ENCODE data around the gene GLIS1. TPM values are rescaled to one million over a fixed set of nuclear protein-coding genes. Genes with fewer than 3 reads are reported as not detected.
A peak's percentile ranks its signal among the peaks of the same experiment; 100 is the strongest.

Gene GLIS1
- total and polyA plus RNA-seq, 10 of the 15 experiments (the other 5 are each of a cell fraction or from before 2014, with no cell fraction given): not detected

DNA sequence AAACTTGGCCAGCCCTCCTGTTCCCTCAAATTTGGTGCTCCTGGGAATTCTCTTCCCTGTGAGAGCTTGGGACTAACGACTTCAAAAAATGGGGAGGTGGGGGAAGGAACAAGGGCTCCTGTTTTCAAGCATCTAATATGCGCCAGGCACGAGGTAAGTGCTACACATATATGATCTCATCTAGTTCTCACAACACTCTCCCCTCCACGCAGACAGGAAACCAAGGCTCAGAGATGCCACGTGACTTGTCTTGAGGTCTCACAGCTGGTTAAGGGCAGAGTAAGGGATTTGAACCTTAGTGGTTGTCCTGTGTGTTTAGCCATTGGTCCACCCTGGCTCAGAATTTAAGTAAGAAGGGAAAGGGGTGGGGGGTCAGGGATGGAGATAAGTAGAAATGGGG, 153.8 kb downstream of the GLIS1 start:
- in situ Hi-C loops (cut with MboI) (no loop called here), intact Hi-C loops (cut with micrococcal nuclease; ENCODE audit: unreplicated experiment) (no loop called here)
- peak; percentile 60 for TF ChIP-seq ATF7 (IDR thresholded peaks at IDR 0.05; ENCODE audit: low read depth)
- no peak for TF ChIP-seq POLR2AphosphoS5 (IDR thresholded peaks at IDR 0.05; ENCODE audit: low read length)
- peak; percentile 33 to 42; a peak in 2 of 4 replicates for TF ChIP-seq BHLHE40 (IDR thresholded peaks at IDR 0.05; ENCODE audit: borderline replicate concordance in 1 of 2, low read depth in 2 of 2, low read length in 1 of 2)
- TF ChIP-seq, protein P1, sequence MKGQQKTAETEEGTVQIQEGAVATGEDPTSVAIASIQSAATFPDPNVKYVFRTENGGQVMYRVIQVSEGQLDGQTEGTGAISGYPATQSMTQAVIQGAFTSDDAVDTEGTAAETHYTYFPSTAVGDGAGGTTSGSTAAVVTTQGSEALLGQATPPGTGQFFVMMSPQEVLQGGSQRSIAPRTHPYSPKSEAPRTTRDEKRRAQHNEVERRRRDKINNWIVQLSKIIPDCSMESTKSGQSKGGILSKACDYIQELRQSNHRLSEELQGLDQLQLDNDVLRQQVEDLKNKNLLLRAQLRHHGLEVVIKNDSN (IDR thresholded peaks at IDR 0.05; ENCODE audit: borderline replicate concordance, extremely low read length, insufficient read depth, low read depth, low read length): peak; percentile 64
- peak; percentile 70 for TF ChIP-seq RAD51 (IDR thresholded peaks at IDR 0.05)
- TF ChIP-seq TCF12 (IDR thresholded peaks at IDR 0.05; ENCODE audit: low read depth, low read length): 0 out of 2 replicates have a peak, but pooled peaks have one; percentile 29
- no peak for TF ChIP-seq ZNF217 (IDR thresholded peaks at IDR 0.05)
- ChIA-PET SMC1A (ENCODE audit: uncharacterized antibody, unreplicated experiment) (no interaction called here), POLR2A (no interaction called here), CTCF (no interaction called here), RAD21 (ENCODE audit: unreplicated experiment) (no interaction called here)
- Histone ChIP-seq H3K9me3 (replicated peaks; ENCODE audit: control insufficient read depth, insufficient read depth, low read length) (no peaks in the 10 kb centered on the region), H3K36me3 (ENCODE audit: control insufficient read depth in 2 of 2, insufficient read depth in 2 of 2, low read length in 1 of 2) (no peaks in the 10 kb centered on the region), H3K27ac (ENCODE audit: control insufficient read depth, insufficient read depth) (no peak overlapping the region), H3K9ac (ENCODE audit: control insufficient read depth, insufficient read depth, low read length) (no peak overlapping the region), H2AFZ (ENCODE audit: control insufficient read depth, low read depth, low read length) (no peak overlapping the region), H4K20me1 (ENCODE audit: control insufficient read depth, insufficient read depth) (no peaks in the 10 kb centered on the region), H3K4me1 (ENCODE audit: control insufficient read depth, insufficient read depth, low read length) (no peaks in the 10 kb centered on the region), H3K4me3 (no peak overlapping the region), H3K79me2 (ENCODE audit: control insufficient read depth, insufficient read depth, low read length) (no peaks in the 10 kb centered on the region), H3K4me2 (ENCODE audit: control insufficient read depth, insufficient read depth) (no peak overlapping the region), H3K27me3 (replicated peaks in 1 of 2; ENCODE audit: control insufficient read depth in 2 of 2, insufficient read depth in 2 of 2, low read length in 1 of 2) (peaks cover 0 to 3% of the 10 kb centered on the region in 2 experiments; a peak in 2 of 4 replicates)
- BruUV-seq (replicated peaks): no TSS peak
- 4% methylated on average over 5 of the region's 5 CpGs for WGBS (ENCODE audit: insufficient coverage, insufficient replicate concordance, low lambda C conversion rate, missing lambda C conversion rate)
- peak; percentile 58; the same call in 2 of the 3 replicates for ATAC-seq
- FAIRE-seq: no peak
- DNase-seq (ENCODE audit: low read depth, low spot score): peak; percentile 3

DNA sequence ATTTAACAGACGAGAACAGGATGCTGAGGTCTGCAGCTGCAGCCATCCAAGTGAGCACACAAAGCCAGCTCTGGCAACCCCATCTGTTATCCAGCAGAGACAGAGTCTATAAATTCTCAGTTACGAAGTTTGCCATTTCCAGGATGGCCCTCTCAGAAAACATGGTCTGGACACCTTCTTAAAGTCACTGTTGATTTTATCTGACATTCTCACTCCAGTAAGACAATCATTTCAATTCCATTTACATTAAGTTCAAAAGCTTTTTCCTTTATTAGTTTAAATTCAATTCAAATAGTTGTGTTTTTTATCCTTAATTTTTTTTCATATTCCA, 154.2 kb downstream of the GLIS1 start:
- no peak overlapping the region for H3K4me3 ChIP-seq
- ChIA-PET RAD21 (ENCODE audit: unreplicated experiment) (no interaction called here), SMC1A (ENCODE audit: uncharacterized antibody, unreplicated experiment) (no interaction called here), POLR2A (no interaction called here), CTCF (no interaction called here)
- no peak overlapping the region for H3K27ac ChIP-seq (ENCODE audit: control insufficient read depth, insufficient read depth)
- H4K20me1 ChIP-seq (ENCODE audit: control insufficient read depth, insufficient read depth): no peaks in the 10 kb centered on the region
- intact Hi-C loops (cut with micrococcal nuclease; ENCODE audit: unreplicated experiment) (no loop called here), in situ Hi-C loops (cut with MboI) (no loop called here)
- no peaks in the 10 kb centered on the region for H3K36me3 ChIP-seq (ENCODE audit: control insufficient read depth in 2 of 2, insufficient read depth in 2 of 2, low read length in 1 of 2)
- H3K4me1 ChIP-seq (ENCODE audit: control insufficient read depth, insufficient read depth, low read length): no peaks in the 10 kb centered on the region
- no TSS peak for BruUV-seq (replicated peaks)
- H2AFZ ChIP-seq (ENCODE audit: control insufficient read depth, low read depth, low read length): no peak overlapping the region
- H3K27me3 ChIP-seq (replicated peaks in 1 of 2; ENCODE audit: control insufficient read depth in 2 of 2, insufficient read depth in 2 of 2, low read length in 1 of 2): peaks cover 0 to 3% of the 10 kb centered on the region in 2 experiments; a peak in 2 of 4 replicates
- no peak for FAIRE-seq
- no peak for ATAC-seq
- DNase-seq (ENCODE audit: low read depth, low spot score): no peak
- H3K79me2 ChIP-seq (ENCODE audit: control insufficient read depth, insufficient read depth, low read length): no peaks in the 10 kb centered on the region
- H3K9me3 ChIP-seq (replicated peaks; ENCODE audit: control insufficient read depth, insufficient read depth, low read length): no peaks in the 10 kb centered on the region
- H3K4me2 ChIP-seq (ENCODE audit: control insufficient read depth, insufficient read depth): no peak overlapping the region
- no peak overlapping the region for H3K9ac ChIP-seq (ENCODE audit: control insufficient read depth, insufficient read depth, low read length)
- WGBS (ENCODE audit: insufficient coverage, insufficient replicate concordance, low lambda C conversion rate, missing lambda C conversion rate): 15% methylated on average over 2 of the region's 2 CpGs
- TF ChIP-seq RFX5 (IDR thresholded peaks at IDR 0.05; ENCODE audit: low read depth, low read length) (no peak), HDGF (IDR thresholded peaks at IDR 0.05) (no peak), CHD4 (IDR thresholded peaks at IDR 0.05) (no peak), CBX5 (IDR thresholded peaks at IDR 0.05; ENCODE audit: low read depth) (no peak), BCL11A (IDR thresholded peaks at IDR 0.05; ENCODE audit: low read depth, low read length) (no peak), POLR2AphosphoS5 (IDR thresholded peaks at IDR 0.05; ENCODE audit: low read length) (no peak), POLR2AphosphoS2 (IDR thresholded peaks at IDR 0.05; ENCODE audit: low read depth, low read length) (no peak)
- TF ChIP-seq, protein P2, sequence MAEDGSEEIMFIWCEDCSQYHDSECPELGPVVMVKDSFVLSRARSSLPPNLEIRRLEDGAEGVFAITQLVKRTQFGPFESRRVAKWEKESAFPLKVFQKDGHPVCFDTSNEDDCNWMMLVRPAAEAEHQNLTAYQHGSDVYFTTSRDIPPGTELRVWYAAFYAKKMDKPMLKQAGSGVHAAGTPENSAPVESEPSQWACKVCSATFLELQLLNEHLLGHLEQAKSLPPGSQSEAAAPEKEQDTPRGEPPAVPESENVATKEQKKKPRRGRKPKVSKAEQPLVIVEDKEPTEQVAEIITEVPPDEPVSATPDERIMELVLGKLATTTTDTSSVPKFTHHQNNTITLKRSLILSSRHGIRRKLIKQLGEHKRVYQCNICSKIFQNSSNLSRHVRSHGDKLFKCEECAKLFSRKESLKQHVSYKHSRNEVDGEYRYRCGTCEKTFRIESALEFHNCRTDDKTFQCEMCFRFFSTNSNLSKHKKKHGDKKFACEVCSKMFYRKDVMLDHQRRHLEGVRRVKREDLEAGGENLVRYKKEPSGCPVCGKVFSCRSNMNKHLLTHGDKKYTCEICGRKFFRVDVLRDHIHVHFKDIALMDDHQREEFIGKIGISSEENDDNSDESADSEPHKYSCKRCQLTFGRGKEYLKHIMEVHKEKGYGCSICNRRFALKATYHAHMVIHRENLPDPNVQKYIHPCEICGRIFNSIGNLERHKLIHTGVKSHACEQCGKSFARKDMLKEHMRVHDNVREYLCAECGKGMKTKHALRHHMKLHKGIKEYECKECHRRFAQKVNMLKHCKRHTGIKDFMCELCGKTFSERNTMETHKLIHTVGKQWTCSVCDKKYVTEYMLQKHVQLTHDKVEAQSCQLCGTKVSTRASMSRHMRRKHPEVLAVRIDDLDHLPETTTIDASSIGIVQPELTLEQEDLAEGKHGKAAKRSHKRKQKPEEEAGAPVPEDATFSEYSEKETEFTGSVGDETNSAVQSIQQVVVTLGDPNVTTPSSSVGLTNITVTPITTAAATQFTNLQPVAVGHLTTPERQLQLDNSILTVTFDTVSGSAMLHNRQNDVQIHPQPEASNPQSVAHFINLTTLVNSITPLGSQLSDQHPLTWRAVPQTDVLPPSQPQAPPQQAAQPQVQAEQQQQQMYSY (CRISPR knock-in tag; IDR thresholded peaks at IDR 0.05): no peak
- TF ChIP-seq, protein P3, sequence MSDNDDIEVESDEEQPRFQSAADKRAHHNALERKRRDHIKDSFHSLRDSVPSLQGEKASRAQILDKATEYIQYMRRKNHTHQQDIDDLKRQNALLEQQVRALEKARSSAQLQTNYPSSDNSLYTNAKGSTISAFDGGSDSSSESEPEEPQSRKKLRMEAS (IDR thresholded peaks at IDR 0.05; ENCODE audit: low read depth, low read length): no peak

All from GM12878 (cell line).